Vagina (tissue), 2 donors: Measurements from ENCODE around the gene TFE3. TPM values are rescaled to one million over a fixed set of nuclear protein-coding genes. Genes with fewer than 3 reads are reported as not detected.

Source experiments
- DNase-seq, 2 donors: peaks; one replicate each; pipeline ENCODE4 v3.0.0-alpha.2; 2017; ENCODE audit errors: extremely low spot score in 2 of 2
- H3K27ac ChIP-seq: fragments of 200-600 bp; sonication (generic); one replicate; pipeline ENCODE4 v1.5.1; 2019
- H3K27me3 ChIP-seq: fragments of 200-600 bp; sonication (generic); one replicate; pipeline ENCODE4 v1.5.1; 2019
- H3K36me3 ChIP-seq, 2 donors: fragments of 200-600 bp; sonication (generic); one replicate each; pipeline ENCODE4 v1.5.1; 2017 to 2019
- H3K4me1 ChIP-seq: fragments of 200-600 bp; sonication (generic); one replicate; pipeline ENCODE4 v1.5.1; 2019
- H3K4me3 ChIP-seq, 2 donors: fragments of 200-600 bp; sonication (generic); 1 replicate in 1 of 2; 2 replicates in 1 of 2; pipeline ENCODE4 v1.5.1; 2016 to 2019
- H3K9me3 ChIP-seq: fragments of 200-600 bp; sonication (generic); one replicate; pipeline ENCODE4 v1.5.1; 2019
- POLR2A ChIP-seq, 2 donors: fragments of 450-650 bp; IDR thresholded peaks; one replicate each; pipeline ENCODE4 v1.6.1; 2017; ENCODE audit warnings: antibody characterized with exemption in 2 of 2, mild to moderate bottlenecking in 2 of 2, moderate library complexity in 2 of 2
- POLR2AphosphoS5 ChIP-seq, 2 donors: sonication (generic); formaldehyde crosslinking; IDR thresholded peaks; one replicate each; pipeline ENCODE4 v1.9.0; 2017; ENCODE audit warnings: antibody characterized with exemption in 2 of 2, mild to moderate bottlenecking in 2 of 2, low read depth in 1 of 2; ENCODE audit not compliant: insufficient read depth in 1 of 2
- intact Hi-C: fragments of 100-400 bp; cut with DNase I; formaldehyde crosslinking; loops from one replicate; pipeline ENCODE4 v1.15.1; 2023
- total RNA-seq: library from RNA; depleted of rRNA; stranded (reverse); fragments of >200 nt; gene quantifications from one replicate; pipeline ENCODE4 v1.2.3, GENCODE V29; 2016
- TF ChIP-seq, protein P1 (sequence below), 3 experiments: fragments of 450-650 bp in 2 of 3; fragments of 200-600 bp in 1 of 3; sonication (generic) in 1 of 3; IDR thresholded peaks; one replicate each; pipeline ENCODE4 v1.5.1; 2017 to 2019; ENCODE audit warnings: antibody characterized with exemption in 3 of 3, mild to moderate bottlenecking in 2 of 3, moderate library complexity in 2 of 3

TFE3 gene
- total RNA-seq, 1 donor from 2014 or later: 87.4 TPM

DNA sequence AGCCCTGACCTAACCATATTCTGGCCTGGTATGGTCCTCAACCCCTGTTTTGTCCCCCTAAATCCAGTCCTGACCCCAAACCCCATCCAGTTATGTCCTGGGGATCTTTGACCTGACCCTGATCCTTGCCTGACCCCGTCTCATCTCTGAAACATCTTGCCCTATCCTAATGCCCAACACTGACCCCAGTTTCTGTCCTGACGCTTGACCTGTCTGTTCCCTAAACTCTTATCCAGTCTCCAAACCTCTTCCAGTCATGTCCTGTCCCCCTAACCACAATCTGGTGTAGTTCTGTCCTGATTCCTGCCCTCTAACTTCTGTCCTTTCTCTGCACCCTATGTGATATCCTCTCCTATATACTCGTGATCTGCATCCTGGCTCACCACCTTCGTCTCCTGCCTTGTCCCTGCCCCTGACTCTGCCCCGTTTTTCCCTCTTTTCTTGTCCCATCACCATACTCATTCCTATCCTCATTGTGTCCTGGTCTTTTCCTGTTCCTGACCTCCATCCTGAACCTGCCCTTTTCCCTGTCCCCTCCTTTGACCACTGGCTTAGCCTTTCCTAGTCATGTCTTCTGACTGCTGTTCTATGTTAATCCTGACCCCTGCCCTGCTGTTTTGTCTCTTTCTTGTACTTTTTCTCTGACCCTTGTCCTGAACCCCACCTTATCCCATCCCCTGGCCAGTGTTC, 11.1 kb upstream of the TFE3 start:
- TF ChIP-seq POLR2A (IDR thresholded peaks at IDR 0.05): no peak
- TF ChIP-seq, protein P1, sequence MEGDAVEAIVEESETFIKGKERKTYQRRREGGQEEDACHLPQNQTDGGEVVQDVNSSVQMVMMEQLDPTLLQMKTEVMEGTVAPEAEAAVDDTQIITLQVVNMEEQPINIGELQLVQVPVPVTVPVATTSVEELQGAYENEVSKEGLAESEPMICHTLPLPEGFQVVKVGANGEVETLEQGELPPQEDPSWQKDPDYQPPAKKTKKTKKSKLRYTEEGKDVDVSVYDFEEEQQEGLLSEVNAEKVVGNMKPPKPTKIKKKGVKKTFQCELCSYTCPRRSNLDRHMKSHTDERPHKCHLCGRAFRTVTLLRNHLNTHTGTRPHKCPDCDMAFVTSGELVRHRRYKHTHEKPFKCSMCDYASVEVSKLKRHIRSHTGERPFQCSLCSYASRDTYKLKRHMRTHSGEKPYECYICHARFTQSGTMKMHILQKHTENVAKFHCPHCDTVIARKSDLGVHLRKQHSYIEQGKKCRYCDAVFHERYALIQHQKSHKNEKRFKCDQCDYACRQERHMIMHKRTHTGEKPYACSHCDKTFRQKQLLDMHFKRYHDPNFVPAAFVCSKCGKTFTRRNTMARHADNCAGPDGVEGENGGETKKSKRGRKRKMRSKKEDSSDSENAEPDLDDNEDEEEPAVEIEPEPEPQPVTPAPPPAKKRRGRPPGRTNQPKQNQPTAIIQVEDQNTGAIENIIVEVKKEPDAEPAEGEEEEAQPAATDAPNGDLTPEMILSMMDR (IDR thresholded peaks at IDR 0.05): no peak
- H3K4me3 ChIP-seq: peak overlapping the region; percentile 61 to 66
- intact Hi-C loops: no loop called here

GRCh38 chrX:49053223-49054072, 10.3 kb upstream of the TFE3 start:
- Histone ChIP-seq H3K36me3 (no peaks in the 10 kb centered on the region), H3K27me3 (no peaks in the 10 kb centered on the region), H3K4me3 (peak overlapping the region; percentile 61 to 66), H3K27ac (peak overlapping the region; percentile 83), H3K4me1 (peaks cover 1% of the 10 kb centered on the region), H3K9me3 (no peaks in the 10 kb centered on the region)
- intact Hi-C loops: no loop called here
- no peak for DNase-seq
- TF ChIP-seq POLR2AphosphoS5 (IDR thresholded peaks at IDR 0.05; ENCODE audit: insufficient read depth in 1 of 2, low read depth in 1 of 2) (peak in 1 of 2 donors; percentile 52), POLR2A (IDR thresholded peaks at IDR 0.05) (no peak)

More for the DNA sequence above, 11.1 kb upstream of the TFE3 start:
- no peak for DNase-seq
- H3K9me3 ChIP-seq: no peaks in the 10 kb centered on the region
- no peaks in the 10 kb centered on the region for H3K36me3 ChIP-seq
- H3K27ac ChIP-seq: peak overlapping the region; percentile 83
- H3K27me3 ChIP-seq: no peaks in the 10 kb centered on the region
- H3K4me1 ChIP-seq: peaks cover 4% of the 10 kb centered on the region

DNA sequence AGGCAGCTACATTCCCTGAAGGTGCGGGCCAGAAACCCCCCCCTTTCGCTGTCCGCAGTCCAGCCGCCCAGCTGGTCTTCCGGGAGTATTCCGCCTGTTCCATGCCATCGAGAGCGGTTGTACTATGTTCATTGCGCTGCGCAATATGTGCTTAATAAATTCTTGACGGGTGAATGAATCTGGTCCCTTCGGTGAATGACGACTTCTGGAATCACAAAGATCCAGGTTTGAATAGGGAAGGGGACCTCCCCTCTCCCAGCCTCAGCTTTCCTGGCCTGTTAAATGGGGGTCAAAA, 777 bp upstream of the TFE3 start:
- peaks cover 0 to 3% of the 10 kb centered on the region in 2 donors for H3K36me3 ChIP-seq
- no peak overlapping the region for H3K4me3 ChIP-seq
- intact Hi-C loops: loop anchor here (5.0 kb wide), 1 partner anchor 87 kb away; the partner anchor contains the start of gene OTUD5
- peak overlapping the region; percentile 64 for H3K27ac ChIP-seq
- peaks cover 15% of the 10 kb centered on the region for H3K4me1 ChIP-seq
- TF ChIP-seq, protein P1 (IDR thresholded peaks at IDR 0.05): no peak
- no peak for TF ChIP-seq POLR2A (IDR thresholded peaks at IDR 0.05)
- no peaks in the 10 kb centered on the region for H3K9me3 ChIP-seq
- DNase-seq: no peak
- no peaks in the 10 kb centered on the region for H3K27me3 ChIP-seq

- intact Hi-C loops: loop anchor here (5.0 kb wide), 1 partner anchor 85 kb away; the partner anchor contains the start of gene OTUD5
- H3K4me3 ChIP-seq: peak overlapping the region; percentile 59 to 83
Measured at GRCh38 chrX:49042581-49043219, 457 bp downstream of the TFE3 start.

More at GRCh38 chrX:49042581-49043219, 457 bp downstream of the TFE3 start:
- TF ChIP-seq POLR2AphosphoS5 (IDR thresholded peaks at IDR 0.05; ENCODE audit: insufficient read depth in 1 of 2, low read depth in 1 of 2) (no peak), POLR2A (IDR thresholded peaks at IDR 0.05) (no peak)
- TF ChIP-seq, protein P1 (IDR thresholded peaks at IDR 0.05): no peak
- Histone ChIP-seq H3K4me1 (peaks cover 20% of the 10 kb centered on the region), H3K9me3 (no peaks in the 10 kb centered on the region), H3K36me3 (peaks cover 0 to 15% of the 10 kb centered on the region in 2 donors), H3K27ac (peak overlapping the region; percentile 95), H3K27me3 (no peaks in the 10 kb centered on the region)
- no peak for DNase-seq
